ENCODE results near the gene NFX1. TPM values are rescaled to one million over a fixed set of nuclear protein-coding genes. Genes with fewer than 3 reads are reported as not detected.
"Not testable (repeated sequence)": the region's sequence is repeated elsewhere in the genome, so short reads cannot be mapped to it uniquely, and the experiment has no call there.

NFX1 gene
- total and polyA plus RNA-seq, 12 donors, result 17.5 to 44.4 (median 31.2) TPM

DNA sequence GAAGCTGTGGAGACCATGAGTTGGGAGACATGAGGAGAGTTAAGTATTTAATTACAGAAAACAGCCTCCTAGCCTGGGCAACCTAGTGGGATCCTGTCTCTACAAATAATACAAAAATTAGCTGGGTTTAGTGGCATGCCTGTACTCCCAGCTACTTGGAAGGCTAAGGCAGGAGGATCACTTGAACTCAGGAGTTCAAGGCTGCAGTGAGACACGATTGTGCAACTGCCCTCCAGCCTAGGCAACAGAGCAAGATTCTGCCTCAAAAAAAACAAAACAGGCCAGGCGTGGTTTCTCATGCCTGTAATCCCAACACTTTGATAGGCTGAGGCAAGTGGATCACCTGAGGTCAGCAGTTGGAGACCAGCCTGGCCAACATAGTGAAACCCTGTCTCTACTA is 59.4 kb downstream of the NFX1 start:
- H3K9me3 ChIP-seq (replicated peaks in 1 of 3), result no peaks in the 10 kb centered on the region
- peaks cover 17% of the 10 kb centered on the region in 2 donors for H3K4me1 ChIP-seq (replicated peaks in 1 of 2)
- no peaks in the 10 kb centered on the region for H3K27me3 ChIP-seq
- H3K36me3 ChIP-seq (replicated peaks in 1 of 2), result peaks cover 0 to 42% of the 10 kb centered on the region in 2 donors
- DNase-seq, result peak in 6 of 7 donors; percentile 46 to 72 (median 64)
- peak overlapping the region in 3 of 5 donors; percentile 1 to 35 (median 33) for H3K27ac ChIP-seq
- no peak overlapping the region for H3K4me3 ChIP-seq
- 43 to 56% (median 46%) methylated on average over 2 of the region's 2 CpGs for WGBS, 4 donors
- no peak for TF ChIP-seq POLR2A (IDR thresholded peaks at IDR 0.05)
- intact Hi-C loops (cut with DNase I), result no loop called here

DNA sequence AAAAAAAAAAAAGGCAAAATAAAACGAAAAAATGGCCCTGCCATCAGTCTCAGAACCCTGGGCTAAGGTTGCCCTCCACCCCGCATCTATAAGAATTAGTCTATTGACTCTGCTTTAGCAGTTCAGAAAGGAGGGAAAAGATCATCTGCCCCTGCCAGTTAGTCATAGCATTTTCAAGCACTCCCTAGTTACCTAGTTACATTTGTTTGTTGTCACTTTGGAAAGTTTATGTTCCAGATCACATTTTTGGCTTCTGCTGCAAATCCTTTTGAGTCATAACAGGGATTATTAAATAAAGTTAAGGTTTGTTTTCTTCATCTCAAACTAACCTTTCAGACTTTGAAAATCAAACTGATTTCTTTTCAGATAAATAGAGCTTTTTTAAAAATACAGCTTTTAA is 60.0 kb downstream of the NFX1 start:
- no peak for TF ChIP-seq POLR2A (IDR thresholded peaks at IDR 0.05)
- TF ChIP-seq, protein P1, sequence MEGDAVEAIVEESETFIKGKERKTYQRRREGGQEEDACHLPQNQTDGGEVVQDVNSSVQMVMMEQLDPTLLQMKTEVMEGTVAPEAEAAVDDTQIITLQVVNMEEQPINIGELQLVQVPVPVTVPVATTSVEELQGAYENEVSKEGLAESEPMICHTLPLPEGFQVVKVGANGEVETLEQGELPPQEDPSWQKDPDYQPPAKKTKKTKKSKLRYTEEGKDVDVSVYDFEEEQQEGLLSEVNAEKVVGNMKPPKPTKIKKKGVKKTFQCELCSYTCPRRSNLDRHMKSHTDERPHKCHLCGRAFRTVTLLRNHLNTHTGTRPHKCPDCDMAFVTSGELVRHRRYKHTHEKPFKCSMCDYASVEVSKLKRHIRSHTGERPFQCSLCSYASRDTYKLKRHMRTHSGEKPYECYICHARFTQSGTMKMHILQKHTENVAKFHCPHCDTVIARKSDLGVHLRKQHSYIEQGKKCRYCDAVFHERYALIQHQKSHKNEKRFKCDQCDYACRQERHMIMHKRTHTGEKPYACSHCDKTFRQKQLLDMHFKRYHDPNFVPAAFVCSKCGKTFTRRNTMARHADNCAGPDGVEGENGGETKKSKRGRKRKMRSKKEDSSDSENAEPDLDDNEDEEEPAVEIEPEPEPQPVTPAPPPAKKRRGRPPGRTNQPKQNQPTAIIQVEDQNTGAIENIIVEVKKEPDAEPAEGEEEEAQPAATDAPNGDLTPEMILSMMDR (IDR thresholded peaks at IDR 0.05), result no peak
- H3K4me1 ChIP-seq (replicated peaks in 1 of 2), result peaks cover 21 to 22% of the 10 kb centered on the region in 2 donors
- DNase-seq, result no peak
- 64 to 77% (median 73%) methylated on average over 2 of the region's 2 CpGs for WGBS, 4 donors
- H3K36me3 ChIP-seq (replicated peaks in 1 of 2), result peaks cover 0 to 37% of the 10 kb centered on the region in 2 donors
- H3K27me3 ChIP-seq, result no peaks in the 10 kb centered on the region
- intact Hi-C loops (cut with DNase I), result no loop called here
- H3K9me3 ChIP-seq (replicated peaks in 1 of 3), result no peaks in the 10 kb centered on the region
- no peak overlapping the region for H3K4me3 ChIP-seq
- peak overlapping the region in 2 of 5 donors; percentile 1 to 35 for H3K27ac ChIP-seq

DNA sequence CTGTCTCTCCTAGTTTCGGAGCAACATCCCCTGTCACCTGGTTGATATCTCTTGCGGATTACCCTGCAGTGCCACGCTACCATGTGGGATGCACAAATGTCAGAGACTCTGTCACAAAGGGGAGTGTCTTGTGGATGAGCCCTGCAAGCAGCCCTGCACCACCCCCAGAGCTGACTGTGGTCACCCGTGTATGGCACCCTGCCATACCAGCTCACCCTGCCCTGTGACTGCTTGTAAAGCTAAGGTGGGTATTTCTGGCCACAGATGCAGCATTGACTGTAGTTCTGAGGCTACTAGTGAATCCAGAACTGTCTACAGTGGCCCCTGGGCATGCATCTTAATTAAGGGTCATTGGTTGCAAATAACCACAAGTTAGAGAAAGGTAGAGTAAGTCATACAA is 61.2 kb downstream of the NFX1 start:
- Histone ChIP-seq H3K27me3 (no peaks in the 10 kb centered on the region), H3K27ac (no peak overlapping the region), H3K4me3 (no peak overlapping the region), H3K36me3 (replicated peaks in 1 of 2) (peaks cover 0 to 24% of the 10 kb centered on the region in 2 donors), H3K4me1 (replicated peaks in 1 of 2) (peaks cover 21 to 24% of the 10 kb centered on the region in 2 donors), H3K9me3 (replicated peaks in 1 of 3) (no peaks in the 10 kb centered on the region)
- 90 to 94% (median 93%) methylated on average over 4 of the region's 4 CpGs for WGBS, 4 donors
- DNase-seq, result no peak
- TF ChIP-seq, protein P1 (IDR thresholded peaks at IDR 0.05), result no peak
- TF ChIP-seq POLR2A (IDR thresholded peaks at IDR 0.05), result no peak
- intact Hi-C loops (cut with DNase I), result no loop called here

DNA sequence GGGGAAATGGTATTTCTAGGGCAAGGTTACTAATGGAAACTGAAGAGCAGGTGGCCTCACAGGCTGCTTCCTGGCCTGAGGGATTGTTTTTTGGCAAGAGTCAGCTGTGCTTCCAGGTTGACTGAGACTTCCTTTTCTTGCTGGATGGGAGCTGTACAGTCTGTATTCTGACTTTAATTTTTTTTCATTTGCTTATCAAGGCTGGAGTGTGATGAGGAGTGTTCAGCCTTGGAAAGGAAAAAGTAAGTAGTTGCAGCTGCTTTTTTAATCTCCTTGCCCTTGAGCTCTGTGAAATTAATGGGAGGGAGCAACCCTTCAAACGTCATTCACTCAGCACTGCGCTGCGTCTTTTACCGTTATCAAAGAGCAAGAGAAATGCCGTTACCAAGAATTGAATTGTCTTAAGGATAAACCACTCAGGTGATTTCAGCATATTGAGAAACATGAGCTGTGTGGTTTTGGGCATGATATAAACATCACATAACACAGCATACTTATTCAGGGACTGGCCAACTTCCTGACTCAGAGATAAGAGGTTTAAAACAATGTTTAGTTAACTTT is 64.4 kb downstream of the NFX1 start:
- no peak overlapping the region for H3K4me3 ChIP-seq
- intact Hi-C loops (cut with DNase I), result no loop called here
- no peak for TF ChIP-seq POLR2A (IDR thresholded peaks at IDR 0.05)
- TF ChIP-seq, protein P1 (IDR thresholded peaks at IDR 0.05), result no peak
- H3K4me1 ChIP-seq (replicated peaks in 1 of 2), result peaks cover 18 to 21% of the 10 kb centered on the region in 2 donors
- H3K27me3 ChIP-seq, result no peaks in the 10 kb centered on the region
- H3K9me3 ChIP-seq (replicated peaks in 1 of 3), result no peaks in the 10 kb centered on the region
- peak overlapping the region; percentile 34 to 74 (median 43) for H3K27ac ChIP-seq
- WGBS, 4 donors, result 25 to 38% (median 32%) methylated on average over 5 of the region's 5 CpGs
- no peaks in the 10 kb centered on the region for H3K36me3 ChIP-seq (replicated peaks in 1 of 2)
- DNase-seq, result peak in 3 of 7 donors; percentile 35 to 44 (median 36)

DNA sequence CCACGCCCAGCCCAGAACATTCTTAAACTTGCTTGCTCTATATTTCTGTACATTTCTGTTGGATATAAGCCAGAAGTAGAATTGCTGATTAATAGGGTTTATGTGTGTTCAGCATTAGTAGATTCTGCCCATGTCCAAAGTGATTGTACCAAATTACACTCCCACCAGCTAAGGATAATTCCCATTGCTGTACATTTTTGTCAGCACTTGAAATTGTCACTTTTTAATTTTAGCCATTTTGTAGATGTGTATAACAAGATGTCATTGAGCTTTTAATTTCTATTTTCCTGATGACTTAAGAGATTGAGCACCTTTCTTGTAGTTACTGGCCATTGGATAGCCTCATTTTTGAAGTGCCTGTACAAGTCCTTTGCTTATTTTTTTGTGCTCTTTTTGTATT is 65.6 kb downstream of the NFX1 start:
- H3K4me3 ChIP-seq, result no peak overlapping the region
- no peaks in the 10 kb centered on the region for H3K36me3 ChIP-seq (replicated peaks in 1 of 2)
- no peak overlapping the region for H3K27ac ChIP-seq
- no peaks in the 10 kb centered on the region for H3K27me3 ChIP-seq
- TF ChIP-seq POLR2A (IDR thresholded peaks at IDR 0.05), result no peak
- TF ChIP-seq, protein P1 (IDR thresholded peaks at IDR 0.05), result no peak
- no peaks in the 10 kb centered on the region for H3K9me3 ChIP-seq (replicated peaks in 1 of 3)
- H3K4me1 ChIP-seq (replicated peaks in 1 of 2), result peaks cover 10 to 13% of the 10 kb centered on the region in 2 donors
- intact Hi-C loops (cut with DNase I), result no loop called here
- 94 to 100% (median 99%) methylated on average over 1 of the region's 1 CpG for WGBS, 4 donors
- DNase-seq, result no peak

DNA sequence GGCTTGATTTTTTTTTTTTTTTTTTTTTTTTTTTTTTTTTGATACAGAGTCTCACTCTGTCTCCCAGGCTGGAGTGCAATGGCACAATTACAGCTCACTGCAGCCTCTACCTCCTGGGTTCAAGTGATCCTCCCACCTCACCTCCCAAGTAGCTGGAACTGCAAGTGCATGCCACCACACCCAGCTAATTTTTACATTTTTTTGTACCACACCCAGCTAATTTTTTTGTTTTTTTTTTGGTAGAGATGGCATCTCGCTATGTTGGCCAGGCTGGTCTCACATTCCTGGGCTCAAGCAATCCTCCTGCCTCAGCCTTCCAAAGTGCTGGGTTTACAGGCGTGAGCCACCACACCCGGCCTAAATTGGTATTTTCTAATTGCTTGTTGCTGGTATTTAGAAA is 68.3 kb downstream of the NFX1 start:
- intact Hi-C loops (cut with DNase I); H3K27me3 ChIP-seq; H3K9me3 ChIP-seq (replicated peaks in 1 of 3); DNase-seq; H3K27ac ChIP-seq; H3K4me3 ChIP-seq; H3K36me3 ChIP-seq (replicated peaks in 1 of 2): not testable (repeated sequence)
- 96 to 100% (median 98%) methylated on average over 3 of the region's 3 CpGs for WGBS, 4 donors
- peaks cover 10 to 13% of the 10 kb centered on the region in 2 donors for H3K4me1 ChIP-seq (replicated peaks in 1 of 2)
